Measurements from ENCODE around the gene THEMIS2.
A peak's percentile ranks its signal among the peaks of the same experiment; 100 is the strongest.

THEMIS2 gene

GRCh38 chr1:27862671-27863537 lies 9.4 kb upstream of the THEMIS2 start:
- CTCF ChIA-PET: interaction anchor here (1.2 to 2.2 kb wide), 5 partner anchors 14 to 351 kb away, joined by 4 to 8 read pairs (median 4); no protein-coding TSS in a partner anchor
- peak; percentile 94 for DNase-seq (ENCODE audit: low read depth, low spot score)

GRCh38 chr1:27863538-27863915 lies 8.8 kb upstream of the THEMIS2 start:
- no peak for TF ChIP-seq CTCF (IDR thresholded peaks at IDR 0.05; ENCODE audit: insufficient read depth, low read length, missing control alignments)
- ChIA-PET CTCF (interaction anchor here (1.2 to 2.2 kb wide), 5 partner anchors 14 to 350 kb away, joined by 4 to 8 read pairs (median 4); no protein-coding TSS in a partner anchor), POLR2A (interaction anchor here (1.2 kb wide), 1 partner anchor 225 kb away, joined by 4 read pairs; the partner anchor contains the start of gene EYA3)
- no peak overlapping the region for H3K4me3 ChIP-seq (ENCODE audit: low read depth, low read length)
- DNase-seq (ENCODE audit: low read depth, low spot score): no peak

More at GRCh38 chr1:27862671-27863537, 9.4 kb upstream of the THEMIS2 start:
- POLR2A ChIA-PET: interaction anchor here (0.5 to 1.2 kb wide), 2 partner anchors 24 to 225 kb away, joined by 3 to 4 read pairs; partner anchors contain the start of gene EYA3
- TF ChIP-seq CTCF (IDR thresholded peaks at IDR 0.05; ENCODE audit: insufficient read depth, low read length, missing control alignments): no peak
- no peak overlapping the region for H3K4me3 ChIP-seq (ENCODE audit: low read depth, low read length)

- no peak overlapping the region for H3K4me3 ChIP-seq (ENCODE audit: low read depth, low read length)
- ChIA-PET POLR2A (no interaction called here), CTCF (interaction anchor here (1.5 to 2.2 kb wide), 4 partner anchors 13 to 349 kb away, joined by 4 to 8 read pairs (median 6); no protein-coding TSS in a partner anchor)
- DNase-seq (ENCODE audit: low read depth, low spot score): no peak
- TF ChIP-seq CTCF (IDR thresholded peaks at IDR 0.05; ENCODE audit: insufficient read depth, low read length, missing control alignments): no peak
Observed at GRCh38 chr1:27864264-27864895, 8.0 kb upstream of the THEMIS2 start.

GRCh38 chr1:27865821-27866220 lies 6.5 kb upstream of the THEMIS2 start:
- no peak for DNase-seq (ENCODE audit: low read depth, low spot score)
- ChIA-PET POLR2A (no interaction called here), CTCF (no interaction called here)
- no peak for TF ChIP-seq CTCF (IDR thresholded peaks at IDR 0.05; ENCODE audit: insufficient read depth, low read length, missing control alignments)
- H3K4me3 ChIP-seq (ENCODE audit: low read depth, low read length): no peak overlapping the region

GRCh38 chr1:27868556-27868931 lies 3.8 kb upstream of the THEMIS2 start:
- ChIA-PET CTCF (interaction anchor here (1.3 kb wide), 1 partner anchor 103 kb away, joined by 3 read pairs; no protein-coding TSS in a partner anchor), POLR2A (no interaction called here)
- no peak for TF ChIP-seq CTCF (IDR thresholded peaks at IDR 0.05; ENCODE audit: insufficient read depth, low read length, missing control alignments)
- DNase-seq (ENCODE audit: low read depth, low spot score): no peak
- no peak overlapping the region for H3K4me3 ChIP-seq (ENCODE audit: low read depth, low read length)
